Effector memory CD8-positive, alpha-beta T cell (primary cell): ENCODE data around the gene MGAT4A.

Source experiments
- ATAC-seq: fragments of 150-1000 bp; cut with Tn5 transposase; replicated peaks from 2 replicates; pipeline ENCODE4 v1.10.0; 2021; ENCODE audit warnings: mild to moderate bottlenecking, moderate library complexity
- DNase-seq, 3 experiments: peaks; one replicate each; pipeline ENCODE4 v3.0.0; 2021
- H3K27ac Mint-ChIP-seq, 2 donors: one replicate each; pipeline ENCODE4 v1.8.0; 2022; ENCODE audit warnings: mild to moderate bottlenecking in 2 of 2, mixed read lengths in 2 of 2, moderate library complexity in 2 of 2
- H3K27me3 Mint-ChIP-seq, 2 donors: one replicate each; pipeline ENCODE4 v1.8.0; 2022; ENCODE audit warnings: mixed read lengths in 2 of 2
- H3K36me3 Mint-ChIP-seq: one replicate; pipeline ENCODE4 v1.8.0; 2022; ENCODE audit warnings: mild to moderate bottlenecking, moderate library complexity, mixed read lengths; ENCODE audit not compliant: insufficient read depth
- H3K4me1 Mint-ChIP-seq, 2 donors: one replicate each; pipeline ENCODE4 v1.8.0; 2022; ENCODE audit warnings: low read depth in 2 of 2, mixed read lengths in 2 of 2
- H3K4me3 Mint-ChIP-seq, 2 donors: one replicate each; pipeline ENCODE4 v1.8.0; 2022; ENCODE audit warnings: mild to moderate bottlenecking in 2 of 2, mixed read lengths in 2 of 2, moderate library complexity in 2 of 2
- H3K9me3 Mint-ChIP-seq, 2 donors: one replicate each; pipeline ENCODE4 v1.8.0; 2022; ENCODE audit warnings: mixed read lengths in 2 of 2

Gene MGAT4A

DNA sequence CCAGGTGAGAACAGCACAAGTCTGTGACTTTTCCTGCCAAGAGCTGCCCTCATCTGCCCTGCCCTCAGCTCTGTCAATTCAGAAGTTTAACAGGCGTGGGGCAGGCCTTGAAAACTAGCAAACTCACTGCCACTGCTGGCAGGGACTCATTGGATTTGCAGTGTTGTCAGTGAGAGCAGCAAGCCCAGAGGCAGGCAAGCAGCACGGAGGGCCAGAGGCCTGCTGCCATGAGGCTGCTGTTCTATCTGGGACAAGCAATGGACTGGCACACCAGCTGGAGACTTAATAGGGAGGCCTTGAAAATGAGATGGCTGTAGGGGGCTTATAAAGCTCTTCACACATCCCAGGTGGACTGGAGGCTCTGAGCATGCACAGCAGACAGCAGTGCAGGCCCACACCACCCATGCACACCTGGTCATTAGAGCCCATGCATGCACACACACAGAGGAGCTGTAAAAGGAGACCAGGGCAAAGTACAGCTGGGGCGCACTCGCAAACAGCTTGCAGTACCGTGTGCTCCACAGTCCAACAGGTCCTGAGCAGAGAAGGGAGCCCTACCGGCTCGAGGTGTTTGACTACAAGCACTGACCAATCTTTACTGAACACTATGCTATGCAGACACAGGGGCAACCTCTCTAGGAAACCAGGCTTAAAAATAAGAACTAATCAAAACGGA is 28.7 kb downstream of the MGAT4A start:
- Mint-ChIP-seq H3K4me1 (peaks cover 54 to 65% of the 10 kb centered on the region in 2 donors), H3K4me3 (peak overlapping the region; percentile 26 to 57), H3K27me3 (no peaks in the 10 kb centered on the region), H3K36me3 (no peaks in the 10 kb centered on the region), H3K9me3 (no peaks in the 10 kb centered on the region), H3K27ac (peak overlapping the region; percentile 81 to 95)
- no peak for ATAC-seq
- DNase-seq = no peak

DNA sequence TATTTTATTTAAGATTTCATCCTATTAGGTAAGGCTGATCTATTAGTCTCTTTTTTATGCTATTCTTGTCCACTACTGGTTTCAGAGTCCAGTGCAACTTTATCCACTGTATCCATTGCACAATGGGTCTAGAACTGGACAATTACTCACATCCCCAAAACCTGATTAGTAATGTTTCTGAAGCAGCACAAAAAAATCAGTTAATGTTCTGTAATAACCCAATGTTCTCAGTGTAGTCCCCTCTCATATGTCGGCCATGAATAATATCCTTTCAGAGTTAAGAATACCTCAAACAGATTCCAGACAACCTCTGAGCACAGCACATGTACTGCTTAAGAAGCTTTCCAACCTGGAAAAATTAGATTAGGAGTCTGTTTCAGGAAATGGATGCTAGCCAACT is 29.7 kb downstream of the MGAT4A start:
- ATAC-seq = no peak
- DNase-seq = no peak
- Mint-ChIP-seq H3K9me3 (no peaks in the 10 kb centered on the region), H3K4me3 (no peak overlapping the region), H3K27me3 (no peaks in the 10 kb centered on the region), H3K27ac (peak overlapping the region; percentile 81 to 95), H3K36me3 (no peaks in the 10 kb centered on the region), H3K4me1 (peaks cover 60 to 69% of the 10 kb centered on the region in 2 donors)

GRCh38 chr2:98698896-98699295 is 32.0 kb downstream of the MGAT4A start:
- peak overlapping the region in 1 of 2 donors; percentile 28 for H3K4me3 Mint-ChIP-seq
- no peaks in the 10 kb centered on the region for H3K27me3 Mint-ChIP-seq
- DNase-seq = no peak
- no peaks in the 10 kb centered on the region for H3K9me3 Mint-ChIP-seq
- no peak overlapping the region for H3K27ac Mint-ChIP-seq
- H3K4me1 Mint-ChIP-seq = peaks cover 63 to 77% of the 10 kb centered on the region in 2 donors
- no peak for ATAC-seq
- peaks cover 4% of the 10 kb centered on the region for H3K36me3 Mint-ChIP-seq

GRCh38 chr2:98697651-98698337 is 33.1 kb downstream of the MGAT4A start:
- Mint-ChIP-seq H3K4me1 (peaks cover 62 to 77% of the 10 kb centered on the region in 2 donors), H3K36me3 (peaks cover 4% of the 10 kb centered on the region), H3K27ac (peak overlapping the region; percentile 57 to 85)

DNA sequence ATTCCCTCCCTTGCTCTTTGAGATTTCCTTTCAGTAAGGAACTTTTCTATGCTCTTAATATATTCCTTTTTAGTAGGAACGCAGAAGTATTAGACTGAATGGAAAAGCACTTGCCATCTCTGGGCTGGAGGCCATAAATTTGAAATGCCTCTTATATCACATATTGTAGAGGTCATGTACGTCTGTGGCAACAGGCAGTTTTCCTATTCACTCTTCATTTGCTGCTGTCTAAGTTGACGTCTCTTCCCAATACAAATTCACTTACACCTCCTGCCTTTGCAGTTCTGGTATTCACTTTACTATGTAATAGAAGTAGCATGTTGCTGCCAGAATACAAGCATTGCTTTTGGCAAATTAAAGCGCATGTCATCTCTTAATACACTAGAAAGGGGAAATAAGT is 34.7 kb downstream of the MGAT4A start:
- DNase-seq (no peak), ATAC-seq (no peak)
- H3K36me3 Mint-ChIP-seq = peaks cover 4% of the 10 kb centered on the region
- H3K9me3 Mint-ChIP-seq = no peaks in the 10 kb centered on the region
- H3K4me3 Mint-ChIP-seq = peak overlapping the region in 1 of 2 donors; percentile 19
- H3K27ac Mint-ChIP-seq = peak overlapping the region in 1 of 2 donors; percentile 85
- no peaks in the 10 kb centered on the region for H3K27me3 Mint-ChIP-seq
- peaks cover 53 to 71% of the 10 kb centered on the region in 2 donors for H3K4me1 Mint-ChIP-seq

More at GRCh38 chr2:98697651-98698337, 33.1 kb downstream of the MGAT4A start:
- no peaks in the 10 kb centered on the region for H3K27me3 Mint-ChIP-seq
- DNase-seq = no peak
- no peak for ATAC-seq
- peak overlapping the region in 1 of 2 donors; percentile 14 for H3K4me3 Mint-ChIP-seq
- no peaks in the 10 kb centered on the region for H3K9me3 Mint-ChIP-seq

GRCh38 chr2:98695255-98695654 is 35.7 kb downstream of the MGAT4A start:
- Mint-ChIP-seq H3K4me3 (peak overlapping the region in 1 of 2 donors; percentile 25), H3K4me1 (peaks cover 56 to 76% of the 10 kb centered on the region in 2 donors), H3K27me3 (no peaks in the 10 kb centered on the region), H3K9me3 (no peaks in the 10 kb centered on the region), H3K36me3 (peaks cover 4% of the 10 kb centered on the region), H3K27ac (peak overlapping the region; percentile 18 to 85)
- ATAC-seq (no peak), DNase-seq (no peak)

DNA sequence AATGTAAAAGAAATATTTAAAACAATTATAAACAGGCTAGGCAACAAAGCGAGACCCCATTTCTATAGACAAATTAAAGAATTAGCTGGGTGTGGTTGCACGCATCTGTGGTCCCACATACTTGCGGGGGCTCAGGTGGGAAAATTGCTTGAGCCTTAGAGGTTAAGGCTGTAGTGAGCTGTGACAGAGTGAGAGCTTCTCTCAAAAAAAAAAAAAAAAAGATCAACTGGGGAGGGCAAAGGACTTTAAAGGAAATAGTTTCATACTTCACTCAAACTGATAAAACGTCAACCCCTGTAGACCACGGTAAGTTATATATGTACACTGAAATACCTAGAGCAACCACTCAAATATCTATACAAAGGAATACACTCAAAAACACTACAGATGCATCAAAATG is 37.5 kb downstream of the MGAT4A start:
- Mint-ChIP-seq H3K9me3 (no peaks in the 10 kb centered on the region), H3K4me1 (peaks cover 58 to 78% of the 10 kb centered on the region in 2 donors), H3K27ac (peak overlapping the region; percentile 39 to 90), H3K36me3 (peaks cover 4% of the 10 kb centered on the region), H3K27me3 (no peaks in the 10 kb centered on the region), H3K4me3 (peak overlapping the region; percentile 29 to 52)
- DNase-seq (no peak), ATAC-seq (peak; percentile 39)

DNA sequence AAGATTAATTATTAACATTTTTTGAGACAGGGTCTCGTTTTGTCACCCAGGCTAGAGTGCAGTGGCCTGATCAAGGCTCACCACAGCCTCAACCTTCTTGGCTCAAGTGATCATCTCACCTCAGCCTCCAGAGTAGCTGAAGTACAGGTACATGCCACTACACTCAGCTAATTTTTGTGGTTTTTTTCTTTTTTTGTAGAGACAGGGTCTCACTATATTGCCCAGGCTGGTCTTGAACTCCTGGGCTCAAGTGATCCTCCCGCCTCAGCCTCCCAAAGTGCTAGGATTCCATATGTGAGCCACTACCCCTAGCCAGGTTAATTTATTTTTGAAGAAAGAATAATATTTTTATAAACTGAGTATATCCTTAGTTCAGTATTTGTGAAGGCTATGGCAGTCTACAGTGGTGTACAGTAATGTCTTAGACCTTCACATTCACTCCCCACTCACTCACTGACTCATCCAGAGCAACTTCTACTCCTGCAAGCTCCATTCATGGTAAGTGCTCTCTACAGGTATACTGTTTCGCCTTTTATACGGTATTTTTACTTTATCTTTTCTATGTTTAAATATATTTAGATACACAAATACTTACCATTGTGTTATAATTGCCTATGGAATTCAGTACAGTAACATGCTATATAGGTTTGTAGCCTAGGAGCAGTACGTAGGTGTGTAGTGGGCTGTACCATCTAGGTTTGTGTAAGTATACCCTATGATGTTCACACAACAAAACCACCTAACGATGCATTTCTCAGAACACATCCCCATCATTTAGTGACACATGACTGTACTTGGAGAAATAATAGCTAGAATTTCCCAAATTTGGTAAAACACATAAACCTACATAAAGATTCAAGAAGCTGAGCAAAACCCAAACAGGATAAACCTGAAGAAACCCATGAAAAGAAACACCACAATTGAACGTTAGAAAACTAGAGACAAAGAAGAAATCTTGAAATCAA is 38.6 kb downstream of the MGAT4A start:
- H3K27ac Mint-ChIP-seq = peak overlapping the region; percentile 39 to 90
- H3K4me1 Mint-ChIP-seq = peaks cover 62 to 85% of the 10 kb centered on the region in 2 donors
- H3K36me3 Mint-ChIP-seq = peaks cover 4% of the 10 kb centered on the region
- no peaks in the 10 kb centered on the region for H3K27me3 Mint-ChIP-seq
- DNase-seq = no peak
- no peak for ATAC-seq
- H3K9me3 Mint-ChIP-seq = no peaks in the 10 kb centered on the region
- H3K4me3 Mint-ChIP-seq = peak overlapping the region in 1 of 2 donors; percentile 52

- H3K9me3 Mint-ChIP-seq = no peaks in the 10 kb centered on the region
- ATAC-seq (peak; percentile 85), DNase-seq (no peak)
- no peaks in the 10 kb centered on the region for H3K27me3 Mint-ChIP-seq
- peaks cover 4% of the 10 kb centered on the region for H3K36me3 Mint-ChIP-seq
- peak overlapping the region in 1 of 2 donors; percentile 59 for H3K4me3 Mint-ChIP-seq
- H3K4me1 Mint-ChIP-seq = peaks cover 57 to 77% of the 10 kb centered on the region in 2 donors
- H3K27ac Mint-ChIP-seq = peak overlapping the region; percentile 9 to 84
Measured at GRCh38 chr2:98691303-98691702, 39.6 kb downstream of the MGAT4A start.

DNA sequence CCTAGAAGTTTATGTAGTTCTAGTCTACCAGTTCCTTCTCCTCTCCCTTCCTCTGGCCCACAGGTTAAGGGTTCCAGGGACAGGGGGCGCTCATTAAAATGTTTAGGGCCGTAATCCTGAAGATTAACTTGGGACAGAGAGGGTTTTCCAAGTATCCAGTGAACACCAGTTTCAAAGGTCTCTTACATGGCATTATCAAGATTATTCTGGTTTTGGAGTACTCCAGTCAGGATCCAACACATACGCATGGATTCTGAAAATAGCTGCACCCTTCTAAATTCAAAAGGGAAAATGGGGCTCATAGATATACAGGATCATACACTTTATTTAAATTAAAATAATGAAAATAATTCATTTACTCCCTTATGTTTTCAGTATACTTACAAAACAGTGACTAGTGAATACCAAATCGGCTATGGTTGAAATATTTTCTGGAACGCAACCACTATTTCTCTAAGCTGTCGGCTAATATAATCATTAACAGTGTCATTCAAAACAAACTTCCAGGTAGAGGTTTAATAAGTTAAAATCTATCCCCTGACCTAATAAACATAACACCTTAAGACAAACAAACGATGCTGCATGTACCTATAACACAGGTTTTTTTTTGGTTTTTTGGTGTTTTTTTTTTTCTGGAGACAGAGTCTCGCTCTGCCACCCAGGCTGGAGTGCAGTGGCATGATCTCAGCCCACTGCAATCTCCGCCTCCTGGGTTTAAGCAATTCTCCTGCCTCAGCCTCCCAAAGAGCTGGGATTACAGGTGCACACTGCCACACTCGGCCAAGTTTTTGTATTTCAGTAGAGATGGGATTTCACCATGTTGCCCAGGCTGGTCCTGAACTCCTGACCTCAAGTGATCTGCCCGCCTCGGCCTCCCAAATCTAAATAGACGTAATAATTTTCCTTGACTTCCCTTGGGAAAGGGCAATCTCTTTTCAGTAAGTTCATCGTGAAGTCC is 44.7 kb downstream of the MGAT4A start:
- no peaks in the 10 kb centered on the region for H3K9me3 Mint-ChIP-seq
- peaks cover 32 to 65% of the 10 kb centered on the region in 2 donors for H3K4me1 Mint-ChIP-seq
- DNase-seq = no peak
- H3K27ac Mint-ChIP-seq = peak overlapping the region; percentile 13 to 75
- no peak for ATAC-seq
- no peak overlapping the region for H3K4me3 Mint-ChIP-seq
- no peaks in the 10 kb centered on the region for H3K27me3 Mint-ChIP-seq
- peaks cover 4% of the 10 kb centered on the region for H3K36me3 Mint-ChIP-seq

DNA sequence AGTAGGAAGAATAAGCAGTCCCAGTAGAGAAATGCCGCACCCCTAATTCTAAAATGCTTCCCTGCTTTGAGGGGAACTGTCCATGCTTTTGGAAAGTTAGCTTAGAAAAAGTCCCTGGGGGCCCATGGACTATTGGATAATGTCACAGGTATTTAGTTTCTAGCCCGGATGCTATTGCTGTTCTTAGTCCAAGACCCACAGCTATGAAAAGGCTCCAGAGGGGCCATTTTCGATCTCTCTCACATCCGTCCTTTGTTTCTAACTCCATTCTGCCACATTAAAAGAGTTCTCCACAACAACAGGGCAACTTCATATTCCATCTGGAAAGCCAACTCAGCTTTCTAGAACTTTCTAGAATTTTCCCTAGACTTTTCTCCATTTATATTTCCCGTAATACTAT is 47.2 kb downstream of the MGAT4A start:
- no peak overlapping the region for H3K4me3 Mint-ChIP-seq
- no peaks in the 10 kb centered on the region for H3K27me3 Mint-ChIP-seq
- peak overlapping the region in 1 of 2 donors; percentile 49 for H3K27ac Mint-ChIP-seq
- H3K4me1 Mint-ChIP-seq = peaks cover 21 to 50% of the 10 kb centered on the region in 2 donors
- H3K9me3 Mint-ChIP-seq = no peaks in the 10 kb centered on the region
- DNase-seq (no peak), ATAC-seq (no peak)
- H3K36me3 Mint-ChIP-seq = peaks cover 9% of the 10 kb centered on the region

DNA sequence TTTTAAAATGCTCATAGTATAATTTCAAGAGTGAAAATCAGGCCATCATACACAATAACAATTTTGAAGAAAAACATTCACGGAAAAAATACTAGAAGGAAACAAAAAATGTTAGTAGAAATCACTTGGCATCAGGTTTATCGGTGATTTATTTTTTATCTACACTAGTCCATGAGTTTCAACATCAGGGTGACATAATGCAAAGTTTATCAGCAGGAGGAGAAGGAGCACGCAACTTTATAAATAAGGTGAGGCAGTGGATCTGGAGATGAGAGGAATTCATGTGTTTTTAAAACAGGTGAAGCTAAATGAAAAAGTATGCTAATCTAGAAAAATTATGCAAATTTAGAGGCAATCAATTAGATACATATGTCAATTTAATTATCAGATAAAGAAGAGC is 54.2 kb downstream of the MGAT4A start:
- Mint-ChIP-seq H3K27me3 (no peaks in the 10 kb centered on the region), H3K9me3 (no peaks in the 10 kb centered on the region), H3K4me1 (peaks cover 9 to 22% of the 10 kb centered on the region in 2 donors), H3K4me3 (no peak overlapping the region), H3K36me3 (peaks cover 57% of the 10 kb centered on the region), H3K27ac (no peak overlapping the region)
- DNase-seq (no peak), ATAC-seq (no peak)
